Measurements from ENCODE around the gene SNRNP40. TPM values are rescaled to one million over a fixed set of nuclear protein-coding genes. Genes with fewer than 3 reads are reported as not detected.
"Not testable (repeated sequence)": the region's sequence is repeated elsewhere in the genome, so short reads cannot be mapped to it uniquely, and the experiment has no call there.

The SNRNP40 gene
- polyA plus RNA-seq, 1 donor from 2014 or later, result 66.0 TPM

- no peak overlapping the region for H3K4me3 Mint-ChIP-seq
- H3K27me3 Mint-ChIP-seq, result no peaks in the 10 kb centered on the region
- peaks cover 4 to 18% (median 17%) of the 10 kb centered on the region in 3 donors for H3K4me1 Mint-ChIP-seq
- H3K36me3 Mint-ChIP-seq, result peaks cover 11% of the 10 kb centered on the region
- H3K9me3 Mint-ChIP-seq, result no peaks in the 10 kb centered on the region
- peak overlapping the region in 1 of 3 donors; percentile 59 for H3K27ac Mint-ChIP-seq
Measured at GRCh38 chr1:31302709-31303441, 6.3 kb upstream of the SNRNP40 start.

GRCh38 chr1:31300193-31300592, 3.6 kb upstream of the SNRNP40 start:
- H3K4me3 Mint-ChIP-seq, result peak overlapping the region in 1 of 4 donors; percentile 20
- H3K4me1 Mint-ChIP-seq, result peaks cover 8 to 15% (median 13%) of the 10 kb centered on the region in 3 donors
- H3K27ac Mint-ChIP-seq, result peak overlapping the region in 1 of 3 donors; percentile 66
- no peaks in the 10 kb centered on the region for H3K9me3 Mint-ChIP-seq
- no peaks in the 10 kb centered on the region for H3K27me3 Mint-ChIP-seq
- H3K36me3 Mint-ChIP-seq, result peaks cover 8% of the 10 kb centered on the region

GRCh38 chr1:31299365-31299764, 2.8 kb upstream of the SNRNP40 start:
- Mint-ChIP-seq H3K4me3 (peak overlapping the region in 1 of 4 donors; percentile 20), H3K27ac (no peak overlapping the region), H3K9me3 (no peaks in the 10 kb centered on the region), H3K27me3 (no peaks in the 10 kb centered on the region), H3K4me1 (peaks cover 13 to 15% (median 13%) of the 10 kb centered on the region in 3 donors), H3K36me3 (peaks cover 10% of the 10 kb centered on the region)

GRCh38 chr1:31297277-31298247, 974 bp upstream of the SNRNP40 start:
- Mint-ChIP-seq H3K36me3 (peaks cover 14% of the 10 kb centered on the region), H3K9me3 (no peaks in the 10 kb centered on the region), H3K27ac (no peak overlapping the region), H3K4me3 (no peak overlapping the region), H3K27me3 (no peaks in the 10 kb centered on the region), H3K4me1 (peaks cover 9 to 15% (median 13%) of the 10 kb centered on the region in 3 donors)

- no peak overlapping the region for H3K4me3 Mint-ChIP-seq
- H3K27ac Mint-ChIP-seq, result no peak overlapping the region
- peaks cover 14% of the 10 kb centered on the region for H3K36me3 Mint-ChIP-seq
- H3K27me3 Mint-ChIP-seq, result no peaks in the 10 kb centered on the region
- no peaks in the 10 kb centered on the region for H3K9me3 Mint-ChIP-seq
- peaks cover 9 to 16% (median 13%) of the 10 kb centered on the region in 3 donors for H3K4me1 Mint-ChIP-seq
Measured at GRCh38 chr1:31295874-31296485, 608 bp downstream of the SNRNP40 start.

GRCh38 chr1:31289021-31289420, 7.6 kb downstream of the SNRNP40 start:
- Mint-ChIP-seq H3K36me3 (peaks cover 8% of the 10 kb centered on the region), H3K27ac (peak overlapping the region in 1 of 3 donors; percentile 57), H3K4me3 (no peak overlapping the region), H3K9me3 (no peaks in the 10 kb centered on the region), H3K4me1 (peaks cover 0 to 11% (median 5%) of the 10 kb centered on the region in 3 donors), H3K27me3 (no peaks in the 10 kb centered on the region)

- H3K4me3 Mint-ChIP-seq, H3K27me3 Mint-ChIP-seq, H3K36me3 Mint-ChIP-seq, H3K27ac Mint-ChIP-seq, H3K9me3 Mint-ChIP-seq: not testable (repeated sequence)
- peaks cover 0 to 12% (median 8%) of the 10 kb centered on the region in 3 donors for H3K4me1 Mint-ChIP-seq
Measured at GRCh38 chr1:31287791-31288190, 8.8 kb downstream of the SNRNP40 start.

- not testable (repeated sequence) for H3K27me3 Mint-ChIP-seq, H3K27ac Mint-ChIP-seq, H3K4me3 Mint-ChIP-seq, H3K36me3 Mint-ChIP-seq, H3K9me3 Mint-ChIP-seq, H3K4me1 Mint-ChIP-seq
Measured at GRCh38 chr1:31282426-31282825, 14.2 kb downstream of the SNRNP40 start.

- H3K27ac Mint-ChIP-seq, result no peak overlapping the region
- H3K4me3 Mint-ChIP-seq, result no peak overlapping the region
- peaks cover 0 to under 1% (median 0%) of the 10 kb centered on the region in 3 donors for H3K4me1 Mint-ChIP-seq
- H3K27me3 Mint-ChIP-seq, result no peaks in the 10 kb centered on the region
- H3K36me3 Mint-ChIP-seq, result peaks cover 4% of the 10 kb centered on the region
- no peaks in the 10 kb centered on the region for H3K9me3 Mint-ChIP-seq
Measured at GRCh38 chr1:31273619-31274018, 23.0 kb downstream of the SNRNP40 start.

GRCh38 chr1:31272369-31272768, 24.2 kb downstream of the SNRNP40 start:
- peaks cover 4% of the 10 kb centered on the region for H3K36me3 Mint-ChIP-seq
- H3K4me1 Mint-ChIP-seq, result no peaks in the 10 kb centered on the region

GRCh38 chr1:31266547-31266946, 30.0 kb downstream of the SNRNP40 start:
- peaks cover 3% of the 10 kb centered on the region for H3K36me3 Mint-ChIP-seq
- H3K9me3 Mint-ChIP-seq, result no peaks in the 10 kb centered on the region
- no peaks in the 10 kb centered on the region for H3K27me3 Mint-ChIP-seq
- H3K4me3 Mint-ChIP-seq, result no peak overlapping the region
- no peak overlapping the region for H3K27ac Mint-ChIP-seq
- peaks cover 0 to 3% (median 0%) of the 10 kb centered on the region in 3 donors for H3K4me1 Mint-ChIP-seq

More at GRCh38 chr1:31272369-31272768, 24.2 kb downstream of the SNRNP40 start:
- Mint-ChIP-seq H3K27ac (no peak overlapping the region), H3K27me3 (no peaks in the 10 kb centered on the region), H3K9me3 (no peaks in the 10 kb centered on the region), H3K4me3 (no peak overlapping the region)

GRCh38 chr1:31264790-31265386, 31.7 kb downstream of the SNRNP40 start:
- no peak overlapping the region for H3K4me3 Mint-ChIP-seq
- peaks cover 0 to 3% (median 0%) of the 10 kb centered on the region in 3 donors for H3K4me1 Mint-ChIP-seq
- no peaks in the 10 kb centered on the region for H3K27me3 Mint-ChIP-seq
- H3K27ac Mint-ChIP-seq, result no peak overlapping the region
- H3K36me3 Mint-ChIP-seq, result peaks cover 8% of the 10 kb centered on the region
- H3K9me3 Mint-ChIP-seq, result no peaks in the 10 kb centered on the region

GRCh38 chr1:31263408-31263807, 33.2 kb downstream of the SNRNP40 start:
- Mint-ChIP-seq H3K36me3 (peaks cover 12% of the 10 kb centered on the region), H3K4me1 (peaks cover 0 to 3% (median 0%) of the 10 kb centered on the region in 3 donors), H3K4me3 (peak overlapping the region in 1 of 4 donors; percentile 25), H3K27me3 (no peaks in the 10 kb centered on the region), H3K9me3 (no peaks in the 10 kb centered on the region), H3K27ac (no peak overlapping the region)

GRCh38 chr1:31262393-31262792, 34.2 kb downstream of the SNRNP40 start:
- H3K9me3 Mint-ChIP-seq, H3K4me1 Mint-ChIP-seq, H3K4me3 Mint-ChIP-seq, H3K27ac Mint-ChIP-seq, H3K27me3 Mint-ChIP-seq: not testable (repeated sequence)
- H3K36me3 Mint-ChIP-seq, result peaks cover 20% of the 10 kb centered on the region

All from IgD-negative memory B cell (primary cell).